Coronary artery (tissue), 2 donors: ENCODE measurements around the gene ACAD8.

Experiments used
- DNase-seq: peaks from one replicate; pipeline ENCODE4 v3.0.0-alpha.2; 2017; ENCODE audit warnings: low spot score
- H3K27ac ChIP-seq, 2 donors: fragments of 200-600 bp; sonication (generic); one replicate each; pipeline ENCODE4 v1.5.1; 2016 to 2019
- H3K4me3 ChIP-seq: fragments of 200-600 bp; sonication (generic); 2 replicates; pipeline ENCODE4 v1.5.1; 2016; ENCODE audit warnings: mild to moderate bottlenecking, moderate library complexity
- TF ChIP-seq, protein P1 (sequence below): fragments of 200-600 bp; sonication (generic); IDR thresholded peaks from one replicate; pipeline ENCODE4 v1.5.1; 2019; ENCODE audit warnings: antibody characterized with exemption

Gene ACAD8

GRCh38 chr11:134258577-134258976 is 5.2 kb downstream of the ACAD8 start:
- H3K4me3 ChIP-seq: no peak overlapping the region
- no peak for DNase-seq
- H3K27ac ChIP-seq: no peak overlapping the region
- TF ChIP-seq, protein P1, sequence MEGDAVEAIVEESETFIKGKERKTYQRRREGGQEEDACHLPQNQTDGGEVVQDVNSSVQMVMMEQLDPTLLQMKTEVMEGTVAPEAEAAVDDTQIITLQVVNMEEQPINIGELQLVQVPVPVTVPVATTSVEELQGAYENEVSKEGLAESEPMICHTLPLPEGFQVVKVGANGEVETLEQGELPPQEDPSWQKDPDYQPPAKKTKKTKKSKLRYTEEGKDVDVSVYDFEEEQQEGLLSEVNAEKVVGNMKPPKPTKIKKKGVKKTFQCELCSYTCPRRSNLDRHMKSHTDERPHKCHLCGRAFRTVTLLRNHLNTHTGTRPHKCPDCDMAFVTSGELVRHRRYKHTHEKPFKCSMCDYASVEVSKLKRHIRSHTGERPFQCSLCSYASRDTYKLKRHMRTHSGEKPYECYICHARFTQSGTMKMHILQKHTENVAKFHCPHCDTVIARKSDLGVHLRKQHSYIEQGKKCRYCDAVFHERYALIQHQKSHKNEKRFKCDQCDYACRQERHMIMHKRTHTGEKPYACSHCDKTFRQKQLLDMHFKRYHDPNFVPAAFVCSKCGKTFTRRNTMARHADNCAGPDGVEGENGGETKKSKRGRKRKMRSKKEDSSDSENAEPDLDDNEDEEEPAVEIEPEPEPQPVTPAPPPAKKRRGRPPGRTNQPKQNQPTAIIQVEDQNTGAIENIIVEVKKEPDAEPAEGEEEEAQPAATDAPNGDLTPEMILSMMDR: no peak

DNA sequence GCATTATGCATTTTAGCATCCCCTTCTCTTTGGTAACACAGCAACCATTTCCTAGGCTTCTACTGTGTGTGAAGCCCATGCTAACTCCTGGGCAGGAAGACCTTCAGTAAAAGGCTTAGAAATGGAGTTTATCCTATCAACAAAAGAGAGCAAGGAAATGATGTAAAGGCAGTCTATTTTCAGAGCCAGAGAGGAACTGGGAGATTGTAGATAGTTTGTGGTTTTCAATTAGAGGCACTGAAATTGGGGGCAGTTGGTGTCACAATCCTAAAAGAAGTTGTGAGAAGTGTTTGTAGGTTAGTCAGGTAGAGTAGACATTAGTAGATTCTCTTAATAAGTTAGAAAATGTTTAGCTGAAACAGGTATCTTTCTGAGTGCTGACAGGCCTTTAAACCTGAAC is 7.1 kb downstream of the ACAD8 start:
- no peak for DNase-seq
- no peak overlapping the region for H3K4me3 ChIP-seq
- TF ChIP-seq, protein P1: no peak
- no peak overlapping the region for H3K27ac ChIP-seq

GRCh38 chr11:134260983-134261382 is 7.6 kb downstream of the ACAD8 start:
- no peak overlapping the region for H3K4me3 ChIP-seq
- TF ChIP-seq, protein P1: no peak
- DNase-seq: no peak
- no peak overlapping the region for H3K27ac ChIP-seq

GRCh38 chr11:134261626-134262488 is 8.5 kb downstream of the ACAD8 start:
- Histone ChIP-seq H3K27ac (no peak overlapping the region), H3K4me3 (no peak overlapping the region)
- no peak for DNase-seq
- TF ChIP-seq, protein P1: no peak

GRCh38 chr11:134264966-134265764 is 11.8 kb downstream of the ACAD8 start:
- TF ChIP-seq, protein P1: no peak
- Histone ChIP-seq H3K27ac (no peak overlapping the region), H3K4me3 (no peak overlapping the region)
- DNase-seq: no peak

DNA sequence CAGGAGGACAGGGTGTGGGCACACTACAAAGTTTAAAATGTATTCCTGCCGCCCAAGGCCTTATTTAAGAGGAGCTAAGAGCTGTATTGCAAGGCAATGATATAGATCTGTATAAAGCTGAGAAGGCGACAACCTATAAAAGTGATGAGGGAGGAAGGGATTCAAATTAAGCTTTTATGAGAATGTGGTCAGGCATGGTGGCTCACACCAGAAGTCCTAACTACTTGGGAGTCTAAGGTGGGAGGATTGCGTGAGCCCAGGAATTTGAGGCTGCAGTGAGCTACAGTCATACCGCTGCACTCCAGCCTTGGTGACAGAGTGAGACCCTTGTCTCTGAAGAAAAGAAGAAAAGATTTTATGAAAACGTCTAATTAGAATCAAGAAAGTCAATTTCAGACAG is 13.1 kb downstream of the ACAD8 start:
- TF ChIP-seq, protein P1: no peak
- no peak for DNase-seq
- Histone ChIP-seq H3K4me3 (no peak overlapping the region), H3K27ac (no peak overlapping the region)
